ENCODE data around the gene EP400. TPM values are rescaled to one million over a fixed set of nuclear protein-coding genes. Genes with fewer than 3 reads are reported as not detected.
"Not testable (repeated sequence)": the region's sequence is repeated elsewhere in the genome, so short reads cannot be mapped to it uniquely, and the experiment has no call there.

EP400 gene
- total RNA-seq, 2 experiments from 2014 or later, result 42.2 to 43.4 TPM

GRCh38 chr12:131983554-131983953, 33.8 kb downstream of the EP400 start:
- ChIA-PET POLR2A (no interaction called here), CTCF (interaction anchor here (1.0 kb wide), 1 partner anchor 14 kb away, joined by 3 read pairs; no protein-coding TSS in a partner anchor)
- DNase-seq, result no peak
- no peaks in the 10 kb centered on the region for H3K9me3 Mint-ChIP-seq
- no peak overlapping the region for H3K4me3 Mint-ChIP-seq
- H3K27ac Mint-ChIP-seq, result no peak overlapping the region
- H3K36me3 Mint-ChIP-seq (ENCODE audit: low read depth), result peaks cover 39% of the 10 kb centered on the region
- peaks cover 2% of the 10 kb centered on the region for H3K4me1 Mint-ChIP-seq
- no peaks in the 10 kb centered on the region for H3K27me3 Mint-ChIP-seq

DNA sequence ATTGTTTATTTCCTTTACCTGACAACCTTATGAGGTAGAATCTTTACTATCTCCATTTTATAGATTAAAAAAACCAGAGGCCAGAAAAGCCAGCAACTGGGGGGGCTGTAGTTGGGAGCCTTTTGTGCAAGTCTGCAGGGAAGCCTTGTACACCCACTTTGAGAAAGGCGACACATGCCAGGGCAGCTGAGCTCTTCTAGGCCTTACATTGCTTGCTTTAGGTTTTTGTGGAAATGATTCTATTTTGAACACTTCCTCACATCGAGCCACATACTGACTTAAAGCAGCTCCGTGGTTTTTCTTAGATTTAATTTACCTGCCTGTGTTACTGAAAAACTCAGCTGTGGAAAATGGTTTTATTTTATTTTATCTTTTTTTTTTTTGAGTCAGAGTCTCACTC, 34.6 kb downstream of the EP400 start:
- DNase-seq, result no peak
- CTCF ChIA-PET, result interaction anchor here (0.6 to 1.0 kb wide), 2 partner anchors 13 to 22 kb away, joined by 3 read pairs; no protein-coding TSS in a partner anchor

GRCh38 chr12:131985510-131985875, 35.8 kb downstream of the EP400 start:
- H3K27me3 Mint-ChIP-seq, H3K9me3 Mint-ChIP-seq, DNase-seq, H3K4me3 Mint-ChIP-seq, CTCF ChIA-PET, H3K27ac Mint-ChIP-seq, H3K4me1 Mint-ChIP-seq, POLR2A ChIA-PET: not testable (repeated sequence)
- H3K36me3 Mint-ChIP-seq (ENCODE audit: low read depth), result peaks cover 43% of the 10 kb centered on the region

More for the DNA sequence above, 34.6 kb downstream of the EP400 start:
- no peak overlapping the region for H3K4me3 Mint-ChIP-seq
- peaks cover 42% of the 10 kb centered on the region for H3K36me3 Mint-ChIP-seq (ENCODE audit: low read depth)
- H3K9me3 Mint-ChIP-seq, result no peaks in the 10 kb centered on the region
- peaks cover 2% of the 10 kb centered on the region for H3K4me1 Mint-ChIP-seq
- no peak overlapping the region for H3K27ac Mint-ChIP-seq
- H3K27me3 Mint-ChIP-seq, result no peaks in the 10 kb centered on the region
- POLR2A ChIA-PET, result interaction anchor here (0.6 kb wide), 1 partner anchor 29 kb away, joined by 3 read pairs; no protein-coding TSS in a partner anchor

GRCh38 chr12:131986361-131986760, 36.6 kb downstream of the EP400 start:
- POLR2A ChIA-PET, result no interaction called here
- Mint-ChIP-seq H3K36me3 (ENCODE audit: low read depth) (peaks cover 39% of the 10 kb centered on the region), H3K9me3 (no peaks in the 10 kb centered on the region), H3K27ac (no peak overlapping the region), H3K4me3 (no peak overlapping the region), H3K4me1 (no peaks in the 10 kb centered on the region), H3K27me3 (no peaks in the 10 kb centered on the region)
- CTCF ChIA-PET, result no interaction called here
- no peak for DNase-seq

DNA sequence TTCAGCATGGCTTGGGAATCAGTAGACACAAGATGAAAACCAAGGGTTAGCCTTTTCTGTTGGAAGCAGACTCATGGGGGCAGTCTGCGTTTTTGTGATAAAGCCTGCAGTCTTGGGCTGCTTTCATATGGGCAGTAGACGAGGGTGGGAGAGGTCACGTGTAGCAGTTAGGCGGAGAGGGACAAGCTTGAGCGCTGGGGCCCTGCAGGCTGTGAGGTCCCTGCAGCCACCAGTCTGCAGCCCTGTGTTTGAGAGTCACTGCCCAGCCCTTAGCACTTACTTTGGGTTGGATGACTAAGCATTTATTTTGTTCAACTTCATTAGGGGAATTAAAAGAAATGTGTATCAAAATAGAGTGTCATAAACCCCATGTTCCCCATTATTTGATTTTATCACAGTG, 37.2 kb downstream of the EP400 start:
- ChIA-PET CTCF (no interaction called here), POLR2A (no interaction called here)
- Mint-ChIP-seq H3K4me1 (no peaks in the 10 kb centered on the region), H3K36me3 (ENCODE audit: low read depth) (peaks cover 37% of the 10 kb centered on the region), H3K9me3 (no peaks in the 10 kb centered on the region), H3K4me3 (no peak overlapping the region), H3K27ac (no peak overlapping the region), H3K27me3 (no peaks in the 10 kb centered on the region)
- DNase-seq, result no peak

DNA sequence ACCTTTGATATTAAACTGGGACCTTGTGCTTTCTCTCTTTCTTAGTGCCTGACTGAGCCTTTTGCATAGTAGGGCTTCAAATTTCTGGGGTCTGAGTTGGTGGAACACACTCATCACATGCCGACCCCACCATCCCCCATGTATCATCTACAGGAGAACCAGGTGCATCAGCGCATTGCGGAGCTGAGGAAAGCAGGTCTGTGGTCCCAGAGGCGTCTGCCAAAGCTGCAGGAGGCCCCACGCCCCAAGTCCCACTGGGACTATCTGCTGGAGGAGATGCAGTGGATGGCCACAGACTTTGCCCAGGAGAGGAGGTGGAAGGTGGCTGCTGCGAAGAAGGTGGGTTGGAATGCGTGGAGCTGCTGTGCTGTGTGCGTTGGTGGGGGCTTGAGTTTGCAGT, 37.8 kb downstream of the EP400 start:
- Mint-ChIP-seq H3K27ac (no peak overlapping the region), H3K27me3 (no peaks in the 10 kb centered on the region), H3K9me3 (no peaks in the 10 kb centered on the region), H3K4me1 (no peaks in the 10 kb centered on the region), H3K4me3 (no peak overlapping the region), H3K36me3 (ENCODE audit: low read depth) (peaks cover 40% of the 10 kb centered on the region)
- ChIA-PET CTCF (no interaction called here), POLR2A (no interaction called here)
- no peak for DNase-seq

DNA sequence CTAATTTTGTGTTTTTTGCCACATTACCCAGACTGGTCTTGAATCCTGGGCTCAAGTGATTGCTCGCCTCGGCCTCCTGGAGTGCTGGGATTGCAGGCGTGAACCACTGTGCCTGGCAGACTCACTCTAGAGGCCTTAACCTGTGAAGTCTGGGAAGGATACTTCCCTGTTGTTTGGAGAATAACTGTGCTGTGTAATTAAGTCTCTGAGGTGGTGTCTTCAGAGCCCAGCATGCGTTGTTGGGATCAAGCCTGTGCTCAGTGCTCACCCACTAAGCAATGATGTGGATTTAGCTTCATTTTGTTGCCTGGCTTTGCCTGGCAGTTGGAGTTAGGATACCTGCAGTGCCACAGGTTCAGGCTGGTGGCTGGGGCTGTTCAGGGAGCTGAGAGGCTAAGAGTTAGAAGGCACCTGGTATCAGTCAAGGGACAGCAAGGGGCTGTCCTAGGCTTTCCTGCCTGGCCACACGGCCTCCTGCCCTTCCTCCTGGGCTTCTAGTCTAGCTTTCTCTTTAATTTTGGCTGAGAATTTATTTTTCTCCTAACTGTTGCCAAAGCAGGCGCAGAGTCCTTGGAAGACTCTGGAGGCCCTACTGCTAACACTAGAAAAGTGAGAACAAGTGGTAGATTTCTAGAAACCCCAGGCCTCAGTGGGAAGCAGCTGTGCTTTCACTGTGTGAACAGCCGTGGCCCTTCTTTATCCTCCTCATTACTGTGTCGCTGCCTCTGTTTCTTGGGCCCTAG, 38.5 kb downstream of the EP400 start:
- peaks cover 40% of the 10 kb centered on the region for H3K36me3 Mint-ChIP-seq (ENCODE audit: low read depth)
- CTCF ChIA-PET, result no interaction called here
- H3K27me3 Mint-ChIP-seq, result no peaks in the 10 kb centered on the region
- H3K9me3 Mint-ChIP-seq, result no peaks in the 10 kb centered on the region
- H3K27ac Mint-ChIP-seq, result no peak overlapping the region
- H3K4me3 Mint-ChIP-seq, result no peak overlapping the region
- POLR2A ChIA-PET, result no interaction called here
- H3K4me1 Mint-ChIP-seq, result no peaks in the 10 kb centered on the region
- DNase-seq, result no peak

GRCh38 chr12:131989021-131989420, 39.3 kb downstream of the EP400 start:
- Mint-ChIP-seq H3K27ac (no peak overlapping the region), H3K9me3 (no peaks in the 10 kb centered on the region), H3K27me3 (no peaks in the 10 kb centered on the region), H3K4me1 (no peaks in the 10 kb centered on the region), H3K4me3 (no peak overlapping the region), H3K36me3 (ENCODE audit: low read depth) (peaks cover 44% of the 10 kb centered on the region)
- no peak for DNase-seq
- ChIA-PET POLR2A (no interaction called here), CTCF (no interaction called here)

GRCh38 chr12:131990066-131990979, 40.6 kb downstream of the EP400 start:
- DNase-seq, result no peak
- Mint-ChIP-seq H3K4me3 (no peak overlapping the region), H3K27ac (no peak overlapping the region), H3K4me1 (no peaks in the 10 kb centered on the region), H3K9me3 (no peaks in the 10 kb centered on the region), H3K27me3 (no peaks in the 10 kb centered on the region), H3K36me3 (ENCODE audit: low read depth) (peaks cover 51% of the 10 kb centered on the region)
- ChIA-PET POLR2A (interaction anchor here (1.0 kb wide), 1 partner anchor 10 kb away, joined by 4 read pairs; no protein-coding TSS in a partner anchor), CTCF (interaction anchor here (0.6 kb wide), 1 partner anchor 537 kb away, joined by 3 read pairs; no protein-coding TSS in a partner anchor)

DNA sequence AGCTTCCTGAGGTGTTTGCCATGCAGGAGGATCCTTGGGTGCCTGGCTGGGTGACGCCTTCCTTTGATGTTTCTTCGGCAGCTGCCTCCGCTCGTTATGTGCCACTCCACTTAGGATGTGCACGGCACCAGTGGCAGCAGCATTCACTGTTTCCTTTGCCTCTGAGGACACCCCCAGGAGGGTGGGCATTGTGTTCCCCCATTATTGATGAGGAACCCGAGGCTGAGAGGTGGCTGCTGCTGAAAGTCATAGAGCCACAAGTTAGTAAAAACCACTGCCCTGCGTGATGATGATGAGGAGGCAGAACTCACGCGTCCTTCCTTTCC, 41.2 kb downstream of the EP400 start:
- no peak overlapping the region for H3K27ac Mint-ChIP-seq

GRCh38 chr12:131991816-131992430, 42.2 kb downstream of the EP400 start:
- no peak overlapping the region for H3K4me3 Mint-ChIP-seq
- H3K36me3 Mint-ChIP-seq (ENCODE audit: low read depth), result peaks cover 49% of the 10 kb centered on the region
- POLR2A ChIA-PET, result no interaction called here

More for the DNA sequence above, 41.2 kb downstream of the EP400 start:
- no peaks in the 10 kb centered on the region for H3K9me3 Mint-ChIP-seq
- no peak overlapping the region for H3K4me3 Mint-ChIP-seq
- POLR2A ChIA-PET, result no interaction called here
- CTCF ChIA-PET, result interaction anchor here (0.6 kb wide), 1 partner anchor 538 kb away, joined by 3 read pairs; no protein-coding TSS in a partner anchor
- H3K4me1 Mint-ChIP-seq, result no peaks in the 10 kb centered on the region
- no peaks in the 10 kb centered on the region for H3K27me3 Mint-ChIP-seq
- no peak for DNase-seq
- peaks cover 51% of the 10 kb centered on the region for H3K36me3 Mint-ChIP-seq (ENCODE audit: low read depth)

DNA sequence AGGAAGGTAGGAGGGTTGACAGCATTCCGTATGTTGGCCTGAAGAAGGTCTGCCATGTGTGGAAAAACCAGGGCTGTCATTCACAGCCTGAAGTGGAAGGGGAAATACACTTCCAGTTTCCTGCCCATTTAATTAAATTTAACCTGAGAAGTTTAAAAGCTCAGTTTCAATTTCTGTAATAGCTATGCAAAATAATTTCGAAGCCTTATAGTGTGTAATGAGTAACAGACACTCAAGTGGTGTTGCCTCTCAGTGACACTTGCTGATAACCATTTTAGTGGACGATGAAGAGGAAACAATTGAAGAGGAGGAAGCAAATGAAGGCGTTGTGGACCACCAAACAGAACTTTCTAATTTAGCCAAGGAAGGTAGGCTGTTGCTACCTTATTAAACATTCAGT, 44.8 kb downstream of the EP400 start:
- Mint-ChIP-seq H3K4me3 (no peak overlapping the region), H3K9me3 (no peaks in the 10 kb centered on the region), H3K27me3 (no peaks in the 10 kb centered on the region), H3K36me3 (ENCODE audit: low read depth) (peaks cover 40% of the 10 kb centered on the region), H3K4me1 (no peaks in the 10 kb centered on the region), H3K27ac (no peak overlapping the region)
- ChIA-PET POLR2A (no interaction called here), CTCF (no interaction called here)
- no peak for DNase-seq

More at GRCh38 chr12:131991816-131992430, 42.2 kb downstream of the EP400 start:
- Mint-ChIP-seq H3K9me3 (no peaks in the 10 kb centered on the region), H3K4me1 (no peaks in the 10 kb centered on the region), H3K27ac (no peak overlapping the region), H3K27me3 (no peaks in the 10 kb centered on the region)
- CTCF ChIA-PET, result no interaction called here
- no peak for DNase-seq

DNA sequence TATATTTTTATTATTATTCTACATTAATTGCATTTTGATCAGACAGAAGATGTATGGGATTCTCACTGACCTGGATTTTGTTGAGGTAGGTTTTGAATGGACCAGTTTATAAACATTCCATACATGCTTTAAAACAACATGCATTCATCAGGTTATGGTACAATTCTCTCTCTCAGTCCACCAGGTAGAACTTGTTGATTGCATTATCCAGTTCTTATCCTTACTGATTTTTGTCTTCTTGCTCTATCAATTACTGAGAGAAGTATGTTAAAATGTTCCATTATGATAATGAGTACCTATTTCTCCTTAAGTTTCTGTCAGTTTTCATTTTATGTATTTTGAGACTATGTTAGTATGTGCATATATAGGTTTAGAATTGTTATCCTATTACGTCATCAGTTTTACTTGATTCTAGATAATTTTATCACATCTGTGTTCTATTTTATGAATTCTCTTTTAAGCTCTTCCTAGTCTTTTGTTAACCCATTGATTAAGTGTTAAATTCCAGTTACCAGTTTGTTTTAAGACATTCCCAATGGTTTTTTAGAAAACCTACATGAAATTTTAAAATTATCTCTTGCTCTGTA, 50.6 kb downstream of the EP400 start:
- Mint-ChIP-seq H3K4me3 (no peak overlapping the region), H3K4me1 (no peaks in the 10 kb centered on the region), H3K27me3 (no peaks in the 10 kb centered on the region), H3K9me3 (no peaks in the 10 kb centered on the region), H3K27ac (no peak overlapping the region), H3K36me3 (ENCODE audit: low read depth) (peaks cover 12% of the 10 kb centered on the region)
- ChIA-PET CTCF (no interaction called here), POLR2A (no interaction called here)
- DNase-seq, result no peak
